SK-N-SH (cell line): ENCODE measurements around the gene GDPD5. TPM values are rescaled to one million over a fixed set of nuclear protein-coding genes. Genes with fewer than 3 reads are reported as not detected.

ENCODE experiments used
- CTCF ChIA-PET: fragments of 300-600, 350-600 bp; formaldehyde crosslinking; extraction: SDS; loops from one replicate; lab custom pipeline; 2021; lab: Yijun Ruan, JAX
- POLR2A ChIA-PET: fragments of 350-600 bp; sonication (Branson Sonifier 250); formaldehyde crosslinking; extraction: SDS; loops from one replicate; lab custom pipeline; 2020; ENCODE audit warnings: antibody characterized with exemption, inconsistent platforms; lab: Yijun Ruan, JAX
- DNase-seq: peaks from one replicate; pipeline ENCODE4 v3.0.0; 2012
- H2AFZ ChIP-seq: fragments of 200-600 bp; sonication (generic); 2 replicates; pipeline ENCODE4 v1.8.1; 2016; ENCODE audit warnings: antibody characterized with exemption, mild to moderate bottlenecking, low read depth
- H3F3A ChIP-seq: fragments of 200-600 bp; sonication (generic); replicated peaks from 2 replicates; pipeline ENCODE3; 2016; ENCODE audit warnings: antibody characterized with exemption, mild to moderate bottlenecking; ENCODE audit not compliant: insufficient read depth
- H3K27ac ChIP-seq, 2 experiments: fragments of 200-500 bp in 1 of 2; fragments of 200-600 bp in 1 of 2; sonication (Bioruptor generic) in 1 of 2; sonication (generic), shearing (Covaris generic) in 1 of 2; 2 replicates each; pipeline versions ENCODE4 v1.5.1 to v1.6.1; 2014 to 2016; ENCODE audit warnings: low read depth in 2 of 2, inconsistent platforms in 1 of 2, low read length in 1 of 2, mild to moderate bottlenecking in 1 of 2, mixed read lengths in 1 of 2
- H3K27me3 ChIP-seq: fragments of 200-600 bp; sonication (generic), shearing (Covaris generic); 2 replicates; pipeline ENCODE4 v1.6.1; 2016; ENCODE audit warnings: mixed run types; ENCODE audit not compliant: insufficient read depth
- H3K36me3 ChIP-seq, 2 experiments: fragments of 200-500 bp in 1 of 2; fragments of 200-600 bp in 1 of 2; sonication (Bioruptor generic) in 1 of 2; sonication (generic) in 1 of 2; replicated peaks in 1 of 2; 2 replicates each; pipeline versions ENCODE3 to v1.5.1; 2014 to 2016; ENCODE audit warnings: low read length in 1 of 2, mild to moderate bottlenecking in 1 of 2; ENCODE audit not compliant: insufficient read depth in 2 of 2, control insufficient read depth in 1 of 2
- H3K4me1 ChIP-seq, 2 experiments: fragments of 200-500 bp in 1 of 2; fragments of 200-600 bp in 1 of 2; sonication (Bioruptor generic) in 1 of 2; sonication (generic), shearing (Covaris generic) in 1 of 2; 2 replicates each; pipeline versions ENCODE4 v1.5.1 to v1.6.1; 2014 to 2016; ENCODE audit warnings: low read depth in 1 of 2, low read length in 1 of 2, mixed run types in 1 of 2; ENCODE audit not compliant: insufficient read depth in 2 of 2, control insufficient read depth in 1 of 2
- H3K4me2 ChIP-seq: fragments of 200-600 bp; sonication (generic), shearing (Covaris generic); 2 replicates; pipeline ENCODE4 v1.6.1; 2017; ENCODE audit warnings: mixed run types
- H3K4me3 ChIP-seq, 2 experiments: fragments of 200-500 bp in 1 of 2; fragments of 200-600 bp in 1 of 2; sonication (Bioruptor generic) in 1 of 2; sonication (generic), shearing (Covaris generic) in 1 of 2; 2 replicates each; pipeline versions ENCODE4 v1.5.1 to v1.8.1; 2014 to 2016; ENCODE audit warnings: low read depth in 2 of 2, inconsistent platforms in 1 of 2, low read length in 1 of 2, mild to moderate bottlenecking in 1 of 2, mixed read lengths in 1 of 2, moderate library complexity in 1 of 2
- H3K79me2 ChIP-seq: fragments of 200-600 bp; sonication (generic); 2 replicates; pipeline ENCODE4 v1.8.1; 2017; ENCODE audit warnings: mild to moderate bottlenecking; ENCODE audit not compliant: insufficient read depth
- H3K9ac ChIP-seq: fragments of 200-600 bp; sonication (generic); 2 replicates; pipeline ENCODE4 v1.6.1; 2017; ENCODE audit warnings: mixed run types
- H3K9me2 ChIP-seq: fragments of 200-600 bp; sonication (generic); 2 replicates; pipeline ENCODE4 v1.6.1; 2017; ENCODE audit warnings: mixed run types
- H3K9me3 ChIP-seq: fragments of 200-600 bp; sonication (generic); 2 replicates; pipeline ENCODE4 v1.6.1; 2017; ENCODE audit warnings: mixed run types, mild to moderate bottlenecking, moderate library complexity
- H4K20me1 ChIP-seq: fragments of 200-600 bp; sonication (generic); 2 replicates; pipeline ENCODE4 v1.6.1; 2017; ENCODE audit warnings: mild to moderate bottlenecking, mixed run types; ENCODE audit not compliant: insufficient read depth
- CHD2 ChIP-seq: fragments of 150-350 bp; IDR thresholded peaks from 2 replicates; pipeline ENCODE4 v1.6.1; 2018; ENCODE audit warnings: low read length; ENCODE audit not compliant: partially characterized antibody
- CTCF ChIP-seq: fragments of 200-600 bp; sonication (generic); IDR thresholded peaks from 2 replicates; pipeline ENCODE4 v1.6.1; 2017; ENCODE audit warnings: antibody characterized with exemption, mild to moderate bottlenecking, moderate library complexity
- FOXJ3 ChIP-seq: sonication (generic); formaldehyde crosslinking; IDR thresholded peaks from 2 replicates; pipeline ENCODE4 v1.5.1; 2020; ENCODE audit warnings: mild to moderate bottlenecking, missing genetic modification reagents
- GABPA ChIP-seq: IDR thresholded peaks from 2 replicates; pipeline ENCODE4 v1.4.0; 2012; ENCODE audit warnings: low read depth, mild to moderate bottlenecking
- GATA2 ChIP-seq: sonication (generic); formaldehyde crosslinking; IDR thresholded peaks from 2 replicates; pipeline ENCODE4 v1.5.0; 2020; ENCODE audit warnings: mild to moderate bottlenecking, missing genetic modification reagents
- IRF3 ChIP-seq: fragments of 150-350 bp; IDR thresholded peaks from 2 replicates; pipeline ENCODE4 v1.6.1; 2016; ENCODE audit warnings: mild to moderate bottlenecking, low read depth, low read length
- MXI1 ChIP-seq: IDR thresholded peaks from 2 replicates; pipeline ENCODE4 v1.6.1; 2012; ENCODE audit warnings: mild to moderate bottlenecking, low read depth, low read length, improper control_type of control experiment
- POLR2AphosphoS5 ChIP-seq: IDR thresholded peaks from 2 replicates; pipeline ENCODE4 v1.6.1; 2012; ENCODE audit warnings: low read depth, low read length
- TCF12 ChIP-seq: IDR thresholded peaks from 2 replicates; pipeline ENCODE4 v1.4.0; 2012
- TEAD4 ChIP-seq: IDR thresholded peaks from 2 replicates; pipeline ENCODE4 v1.4.0; 2012; ENCODE audit warnings: mild to moderate bottlenecking, borderline replicate concordance; ENCODE audit not compliant: insufficient read depth
- ZBTB33 ChIP-seq: IDR thresholded peaks from 2 replicates; pipeline ENCODE4 v1.4.0; 2012; ENCODE audit warnings: low read depth, borderline replicate concordance
- WGBS: methylation state at CpG from one replicate; pipeline ENCODE4 v1.1.6; 2017; ENCODE audit warnings: low lambda C conversion rate; 5-methylcytosine and 5-hydroxymethylcytosine counted together
- polyA plus RNA-seq, 3 experiments: library from polyadenylated mRNA; depleted of rRNA; stranded (reverse); fragments of >200 nt; gene quantifications; 2 replicates each; pipeline ENCODE4 v1.2.3, GENCODE V29; 2012

GDPD5 gene
- polyA plus RNA-seq, 1 of the 3 experiments (the other 2 are of a cell fraction), result 2.2 TPM

- no peak for TF ChIP-seq ZBTB33
- no peak for TF ChIP-seq FOXJ3 (CRISPR knock-in tag)
- TF ChIP-seq TCF12, result no peak
- no peak for TF ChIP-seq GABPA
- no peak for TF ChIP-seq GATA2
- no peak for TF ChIP-seq TEAD4
- no peak for TF ChIP-seq IRF3
- TF ChIP-seq CTCF, result no peak
Measured at GRCh38 chr11:75434051-75434450, 91.7 kb downstream of the GDPD5 start (continued).

- H3K27ac ChIP-seq, result no peak overlapping the region
- peaks cover 9% of the 10 kb centered on the region for H3K27me3 ChIP-seq
- H2AFZ ChIP-seq, result no peak overlapping the region
- no peak for DNase-seq
- no peaks in the 10 kb centered on the region for H4K20me1 ChIP-seq
- ChIA-PET CTCF (interaction anchor here (0.9 to 9.0 kb wide), 6 partner anchors 12 to 113 kb away, joined by 3 to 54 read pairs (median 20); no protein-coding TSS in a partner anchor), POLR2A (interaction anchor here (0.7 kb wide), 1 partner anchor 9 kb away, joined by 3 read pairs; no protein-coding TSS in a partner anchor)
- no peaks in the 10 kb centered on the region for H3F3A ChIP-seq
- no peaks in the 10 kb centered on the region for H3K79me2 ChIP-seq
- H3K9me2 ChIP-seq, result no peaks in the 10 kb centered on the region
- WGBS, result 67% methylated on average over 5 of the region's 6 CpGs
- H3K4me3 ChIP-seq, result no peak overlapping the region
- no peak overlapping the region for H3K9ac ChIP-seq
- peaks cover 0 to 18% of the 10 kb centered on the region in 2 experiments; a peak in 1 of 4 replicates for H3K4me1 ChIP-seq
- no peak overlapping the region for H3K4me2 ChIP-seq
- no peaks in the 10 kb centered on the region for H3K9me3 ChIP-seq
- TF ChIP-seq ZBTB33 (no peak), IRF3 (no peak), POLR2AphosphoS5 (no peak), GATA2 (no peak), MXI1 (no peak), CHD2 (no peak)
- no peaks in the 10 kb centered on the region for H3K36me3 ChIP-seq
Measured at GRCh38 chr11:75433443-75433842, 92.3 kb downstream of the GDPD5 start.
